SH-SY5Y (cell line): ENCODE results near the gene BACH2.

ENCODE experiments used
- GATA2 ChIP-seq: IDR thresholded peaks from 2 replicates; pipeline ENCODE4 v1.6.1; 2011; ENCODE audit warnings: mild to moderate bottlenecking, low read depth, low read length
- GATA3 ChIP-seq: IDR thresholded peaks from 2 replicates; pipeline ENCODE4 v1.6.1; 2011; ENCODE audit warnings: low read depth, mild to moderate bottlenecking, low read length, moderate library complexity

BACH2 gene

DNA sequence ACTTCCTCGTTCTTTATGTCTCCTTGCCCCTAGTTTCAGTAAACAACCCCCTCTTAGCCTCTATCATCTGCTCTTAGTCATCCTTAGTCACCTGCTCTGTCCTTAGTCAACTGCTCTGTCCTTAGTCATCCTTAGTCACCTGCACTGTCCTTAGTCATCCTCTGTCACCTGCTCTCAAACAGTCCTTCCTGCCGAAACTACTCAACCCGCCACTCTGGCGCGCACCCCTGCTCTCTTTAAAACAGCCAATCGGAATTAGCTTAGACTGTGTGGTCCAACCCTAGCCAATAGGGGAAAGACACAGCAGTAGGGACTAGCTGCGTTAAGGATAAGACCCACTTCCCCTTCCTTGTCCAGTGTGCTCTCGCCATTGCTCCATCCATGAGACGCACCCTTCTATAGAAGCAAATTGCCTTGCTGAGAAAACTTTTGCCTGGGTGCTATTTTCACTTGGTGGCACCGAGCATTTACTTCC lies 73.9 kb downstream of the BACH2 start:
- no peak for TF ChIP-seq GATA2
- no peak for TF ChIP-seq GATA3

GRCh38 chr6:90222008-90222407 lies 74.6 kb downstream of the BACH2 start:
- TF ChIP-seq GATA3 (no peak), GATA2 (no peak)

DNA sequence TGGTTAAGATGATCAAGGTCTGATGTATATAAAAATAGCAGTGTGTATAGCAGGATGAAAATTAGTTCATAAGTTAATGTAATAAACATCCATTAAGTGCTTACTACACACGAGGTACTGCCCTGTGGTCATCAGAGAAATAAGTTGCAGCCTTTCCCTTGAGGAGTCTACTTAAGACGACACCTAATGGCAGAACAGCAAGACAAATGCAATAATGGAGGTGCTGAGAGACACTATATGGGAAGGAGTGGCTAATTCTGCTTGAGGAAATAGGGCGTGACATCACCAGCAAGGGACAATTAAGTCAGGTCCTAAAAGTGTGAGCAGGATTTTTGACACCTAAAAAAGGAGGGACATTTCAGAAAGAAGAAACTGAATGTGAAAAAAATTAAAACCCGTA lies 75.2 kb downstream of the BACH2 start:
- TF ChIP-seq GATA3 (no peak), GATA2 (no peak)

DNA sequence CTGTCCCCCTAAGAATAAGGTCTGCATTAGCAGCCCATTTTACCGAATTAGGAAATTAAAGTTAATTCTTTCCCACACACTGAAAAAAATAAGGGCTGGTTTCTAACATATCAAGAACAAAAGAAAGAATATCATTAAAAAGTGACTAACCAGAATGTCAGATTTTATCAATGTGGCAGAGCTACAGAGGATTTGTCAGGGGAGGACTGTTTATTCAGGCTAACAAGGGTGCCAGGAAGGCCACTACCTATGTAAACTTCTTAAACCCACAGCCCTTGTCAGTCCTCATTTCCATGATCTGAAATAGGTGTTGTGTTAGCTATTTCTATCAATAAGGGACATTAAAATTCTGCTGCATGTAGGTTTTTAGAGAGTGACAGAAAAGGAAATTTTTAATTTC lies 76.4 kb downstream of the BACH2 start:
- TF ChIP-seq GATA2 (0 out of 2 replicates have a peak, but pooled peaks have one; percentile 14), GATA3 (no peak)

GRCh38 chr6:90219209-90219985 lies 77.2 kb downstream of the BACH2 start:
- TF ChIP-seq GATA3 (no peak), GATA2 (peak; percentile 32; the same call in 1 of the 2 replicates)

DNA sequence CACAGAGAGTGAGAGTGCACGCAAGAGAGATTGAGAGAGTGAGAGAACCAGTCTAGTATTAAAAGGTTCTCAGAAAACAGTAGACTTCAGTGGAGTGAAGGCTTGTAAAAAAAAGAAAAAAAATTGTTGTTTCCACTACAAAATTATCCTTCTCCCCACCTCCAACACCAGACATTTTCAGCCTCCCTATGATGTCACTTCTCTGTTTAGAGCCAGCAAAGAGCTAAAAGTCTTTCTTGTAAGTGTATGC lies 77.8 kb downstream of the BACH2 start:
- TF ChIP-seq GATA3 (no peak), GATA2 (no peak)

- no peak for TF ChIP-seq GATA2
- no peak for TF ChIP-seq GATA3
Observed at GRCh38 chr6:90217506-90218127, 79.0 kb downstream of the BACH2 start.

GRCh38 chr6:90216072-90216977 lies 80.3 kb downstream of the BACH2 start:
- TF ChIP-seq GATA3 (no peak), GATA2 (no peak)

GRCh38 chr6:90214966-90215365 lies 81.7 kb downstream of the BACH2 start:
- TF ChIP-seq GATA3 (no peak), GATA2 (no peak)

DNA sequence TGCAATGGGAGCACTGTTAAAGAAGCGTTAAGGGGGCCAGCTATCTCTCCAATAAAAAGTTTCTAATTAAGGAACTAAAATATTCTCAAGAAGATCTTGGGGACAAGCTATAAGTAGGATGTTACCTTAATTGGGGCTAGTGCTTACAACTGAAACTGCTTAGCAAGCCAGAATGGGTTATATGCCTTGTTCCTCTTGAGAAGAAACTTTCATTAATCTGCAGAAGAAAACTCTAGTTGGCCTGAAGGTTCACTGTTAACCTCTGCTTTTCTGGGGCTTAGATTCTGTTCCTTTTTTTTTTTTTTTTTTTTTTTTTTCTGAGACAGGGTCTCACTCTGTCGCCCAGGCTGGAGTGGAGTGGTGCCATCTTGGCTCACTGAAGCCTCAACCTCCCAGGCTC lies 82.2 kb downstream of the BACH2 start:
- TF ChIP-seq GATA2 (no peak), GATA3 (no peak)

DNA sequence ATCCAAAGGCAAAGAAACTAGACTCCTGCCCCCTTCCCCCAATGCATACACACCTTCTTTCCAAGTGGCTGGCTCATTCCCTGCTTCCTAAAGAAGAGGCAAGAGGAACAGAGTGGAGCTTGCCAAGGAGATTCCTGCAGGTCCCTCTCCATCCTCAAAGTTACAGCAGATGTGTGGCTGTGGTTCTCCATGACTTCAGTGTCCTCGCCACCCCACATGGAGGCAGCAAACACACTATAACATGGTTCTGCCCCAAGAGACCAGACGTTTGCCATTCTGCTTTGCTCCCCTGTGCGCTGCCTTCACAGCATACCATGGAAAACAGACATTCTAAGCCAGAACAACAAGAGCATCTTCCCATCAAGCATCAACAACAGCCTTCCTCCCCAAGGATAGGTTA lies 84.4 kb downstream of the BACH2 start:
- TF ChIP-seq GATA2 (no peak), GATA3 (no peak)

GRCh38 chr6:90209527-90209926 lies 87.1 kb downstream of the BACH2 start:
- TF ChIP-seq GATA3 (no peak), GATA2 (no peak)

GRCh38 chr6:90204327-90205056 lies 92.2 kb downstream of the BACH2 start:
- TF ChIP-seq GATA2 (no peak), GATA3 (no peak)

DNA sequence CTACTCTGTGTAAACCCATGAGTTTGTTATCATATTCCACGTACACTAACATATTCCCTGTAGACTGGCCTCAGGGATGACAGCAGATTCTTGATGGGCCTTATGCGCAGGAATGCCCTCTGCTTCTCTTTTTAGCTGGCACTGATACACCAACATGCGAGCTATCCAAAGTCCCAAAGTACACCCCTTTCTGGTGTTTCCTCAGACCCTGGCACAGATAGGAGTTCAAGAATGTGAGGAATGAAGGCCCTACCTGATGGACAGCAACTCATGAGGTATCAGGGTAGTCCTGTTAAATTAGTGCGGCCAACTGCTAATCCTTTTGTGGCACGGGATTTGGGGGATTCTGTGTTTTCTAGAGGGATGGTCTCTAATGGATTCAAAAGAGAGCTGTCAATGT lies 93.0 kb downstream of the BACH2 start:
- TF ChIP-seq GATA2 = no peak
- TF ChIP-seq GATA3 = no peak
